ENCODE measurements around the gene ERVV-1.
"Not testable (repeated sequence)": the region's sequence is repeated elsewhere in the genome, so short reads cannot be mapped to it uniquely, and the experiment has no call there.

The ERVV-1 gene

DNA sequence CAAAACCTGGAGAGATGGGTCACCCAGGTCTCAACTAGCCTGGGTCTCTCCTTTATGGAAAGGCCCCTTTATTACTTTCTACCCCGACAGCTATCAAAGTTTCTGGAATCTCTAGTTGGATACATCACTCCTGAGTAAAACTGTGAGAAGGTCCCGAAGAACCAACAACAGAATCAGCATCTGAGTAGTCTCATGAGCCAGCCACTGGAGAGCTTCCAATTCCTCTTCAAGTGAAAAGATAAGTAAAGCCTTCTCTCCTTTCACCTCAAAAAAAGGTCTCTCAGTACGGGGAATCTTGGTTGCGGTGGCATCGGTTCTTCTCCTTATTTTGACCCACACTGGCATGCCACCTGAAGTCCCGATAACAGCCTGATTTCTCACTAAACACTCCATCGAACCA lies at the start of gene ERVV-1:
ERVV-1 (plus strand) TSS at position 301 of the 400 bp plus-strand sequence. CDS start 170 bp downstream, outside the sequence.
- DNase-seq (ENCODE audit: insufficient read length, low spot score) (no peak), FAIRE-seq (no peak)
- TF ChIP-seq CTCF (IDR thresholded peaks at IDR 0.05; ENCODE audit: insufficient read depth, missing control alignments) = no peak

DNA sequence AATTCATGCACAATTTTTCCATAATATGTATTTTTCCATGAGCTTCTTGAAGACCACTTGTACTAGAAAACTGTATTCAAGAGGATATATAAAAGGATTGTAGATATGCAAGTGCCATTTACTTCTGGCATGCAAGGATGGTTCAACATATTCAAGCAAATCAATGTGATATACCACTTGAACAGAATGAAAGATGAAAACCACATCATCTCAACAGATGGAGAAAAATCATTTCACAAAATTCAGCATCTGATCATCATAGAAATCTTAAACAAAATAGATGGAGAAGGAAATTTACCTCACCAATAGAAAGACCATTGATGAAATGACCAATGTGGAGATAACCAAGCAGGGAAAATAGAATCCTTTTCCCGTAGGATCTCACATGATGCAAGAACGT lies 45.9 kb upstream of the ERVV-1 start:
- no peak for DNase-seq (ENCODE audit: insufficient read length, low spot score)
- FAIRE-seq = no peak
- TF ChIP-seq CTCF (IDR thresholded peaks at IDR 0.05; ENCODE audit: insufficient read depth, missing control alignments) = no peak

DNA sequence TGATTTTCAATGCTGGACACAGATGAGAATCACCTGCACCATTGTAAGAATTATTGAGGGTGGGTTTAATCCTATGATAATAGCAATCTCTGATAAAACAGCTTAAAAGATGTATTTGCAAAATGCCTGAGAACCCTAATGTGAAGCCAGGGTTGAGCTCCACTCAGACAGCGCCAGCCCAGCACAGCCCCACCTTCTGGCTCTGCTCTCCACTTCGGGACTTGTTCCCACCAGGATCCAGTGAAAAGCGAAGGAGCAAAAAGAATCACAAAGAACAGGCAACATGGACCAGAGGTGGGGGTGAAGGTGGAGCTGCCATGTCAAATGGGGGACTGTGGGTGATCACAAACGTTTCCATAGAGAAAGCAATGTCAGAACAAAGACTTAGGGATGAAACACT lies 32.4 kb upstream of the ERVV-1 start:
- FAIRE-seq = no peak
- no peak for DNase-seq (ENCODE audit: insufficient read length, low spot score)
- no peak for TF ChIP-seq CTCF (IDR thresholded peaks at IDR 0.05; ENCODE audit: insufficient read depth, missing control alignments)

GRCh38 chr19:52983167-52983566 lies 30.6 kb upstream of the ERVV-1 start:
- FAIRE-seq; DNase-seq (ENCODE audit: insufficient read length, low spot score): not testable (repeated sequence)

DNA sequence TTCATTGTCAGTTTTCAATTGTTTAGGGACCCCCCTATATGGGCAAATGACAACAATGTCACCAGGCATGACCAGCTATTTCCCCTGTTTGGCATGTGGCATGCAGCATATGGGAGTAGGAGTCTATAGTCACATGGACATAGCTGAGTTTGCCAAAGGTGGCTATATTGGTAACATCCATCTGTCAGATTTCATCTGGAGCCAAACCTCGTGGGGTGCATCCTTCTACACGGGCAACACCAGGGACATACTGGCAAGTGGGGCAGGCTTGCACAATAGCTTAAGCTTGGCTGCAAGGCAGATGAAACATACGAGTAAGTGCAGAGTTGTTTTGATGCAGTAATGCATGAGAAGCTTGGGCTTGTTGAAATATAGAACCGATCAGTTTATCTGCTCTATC lies 26.5 kb upstream of the ERVV-1 start:
- DNase-seq (ENCODE audit: insufficient read length, low spot score) (no peak), FAIRE-seq (no peak)
- no peak for TF ChIP-seq CTCF (IDR thresholded peaks at IDR 0.05; ENCODE audit: insufficient read depth, missing control alignments)

GRCh38 chr19:52988506-52988905 lies 25.2 kb upstream of the ERVV-1 start:
- TF ChIP-seq CTCF (IDR thresholded peaks at IDR 0.05; ENCODE audit: insufficient read depth, missing control alignments) = no peak
- DNase-seq (ENCODE audit: insufficient read length, low spot score) (no peak), FAIRE-seq (no peak)

DNA sequence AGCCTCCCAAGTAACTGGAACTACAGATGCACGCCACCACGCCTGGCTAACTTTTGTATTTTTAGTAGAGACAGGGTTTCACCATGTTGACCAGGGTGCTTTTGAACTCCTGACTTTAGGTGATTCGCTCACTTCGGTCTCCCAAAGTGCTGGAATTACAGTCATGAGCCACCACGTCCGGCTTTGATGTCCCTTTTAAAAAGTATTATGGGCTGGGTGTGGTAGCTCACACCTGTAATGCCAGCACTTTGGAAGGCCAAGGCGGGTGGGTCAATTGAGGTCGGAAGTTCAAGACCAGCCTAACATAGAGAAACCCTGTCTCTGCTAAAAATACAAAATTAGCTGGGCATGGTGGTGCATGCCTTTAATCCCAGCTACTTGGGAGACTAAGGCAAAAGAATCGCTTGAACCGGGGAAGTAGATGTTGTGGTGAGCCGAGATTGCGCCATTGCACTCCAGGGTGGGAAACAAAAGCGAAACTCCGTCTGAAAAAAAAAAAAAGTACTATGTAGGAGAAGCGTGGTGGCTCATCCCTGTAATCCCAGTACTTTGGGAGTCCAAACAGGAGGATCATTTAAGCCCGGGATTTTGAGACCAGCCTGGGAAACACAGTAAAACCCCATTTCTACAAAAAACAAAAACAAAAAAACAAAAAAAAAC lies 22.8 kb upstream of the ERVV-1 start:
- no peak for DNase-seq (ENCODE audit: insufficient read length, low spot score)
- no peak for FAIRE-seq
- no peak for TF ChIP-seq CTCF (IDR thresholded peaks at IDR 0.05; ENCODE audit: insufficient read depth, missing control alignments)

GRCh38 chr19:52991484-52991883 lies 22.2 kb upstream of the ERVV-1 start:
- TF ChIP-seq CTCF (IDR thresholded peaks at IDR 0.05; ENCODE audit: insufficient read depth, missing control alignments) = no peak
- FAIRE-seq = no peak
- no peak for DNase-seq (ENCODE audit: insufficient read length, low spot score)

Data from D721Med (cell line).